EL (cell line): ENCODE data around the gene EGR1.
"Not testable (repeated sequence)": the region's sequence is repeated elsewhere in the genome, so short reads cannot be mapped to it uniquely, and the experiment has no call there.

Experiments
- DNase-seq: peaks from one replicate; pipeline ENCODE4 v3.0.0-alpha.2; 2016

EGR1 gene

GRCh38 chr5:138469540-138470321, 4.5 kb downstream of the EGR1 start:
- DNase-seq: peak; percentile 83

GRCh38 chr5:138470322-138471051, 5.2 kb downstream of the EGR1 start:
- no peak for DNase-seq

DNA sequence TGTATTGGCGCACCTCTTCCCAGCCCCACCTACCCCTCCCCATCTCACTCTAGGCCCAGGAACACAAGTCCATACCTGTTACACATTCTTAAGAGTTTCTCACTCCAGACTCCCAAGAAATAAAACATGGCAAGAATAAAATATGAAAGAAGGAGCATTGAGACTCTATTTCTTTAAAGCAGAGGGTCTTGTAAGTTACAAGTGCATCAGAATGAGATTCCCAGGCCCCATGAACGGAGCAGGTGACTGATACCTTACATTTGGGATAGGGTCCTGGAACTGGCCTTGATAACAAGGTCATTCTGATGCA, 5.7 kb downstream of the EGR1 start:
- no peak for DNase-seq

GRCh38 chr5:138472353-138472752, 7.1 kb downstream of the EGR1 start:
- DNase-seq: no peak

GRCh38 chr5:138473151-138473550, 7.9 kb downstream of the EGR1 start:
- not testable (repeated sequence) for DNase-seq

GRCh38 chr5:138476918-138477317, 11.6 kb downstream of the EGR1 start:
- no peak for DNase-seq

GRCh38 chr5:138482638-138483037, 17.4 kb downstream of the EGR1 start:
- no peak for DNase-seq

DNA sequence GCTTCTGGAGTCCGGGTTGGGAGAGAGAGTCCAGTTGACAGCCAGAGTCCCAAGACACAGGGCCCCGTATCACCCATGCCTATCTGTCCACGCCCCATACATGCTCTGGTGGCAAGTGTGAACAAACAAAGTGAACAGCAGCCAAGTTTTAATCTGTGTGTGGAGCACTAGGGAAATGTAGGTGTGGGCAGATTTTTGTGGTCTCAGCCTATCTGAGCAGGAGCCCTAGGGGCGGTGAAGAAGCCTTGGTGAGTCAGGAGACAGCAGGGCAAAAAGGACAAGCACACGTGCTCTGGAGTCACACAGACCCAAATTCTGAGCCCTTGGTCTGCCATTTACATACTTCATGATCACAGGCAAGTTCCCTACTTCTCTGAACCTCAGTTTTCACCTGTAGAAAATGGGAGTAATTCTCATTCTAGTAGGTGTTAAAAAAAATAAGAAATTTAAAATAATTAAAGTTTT, 23.2 kb downstream of the EGR1 start:
- peak; percentile 76 for DNase-seq

- DNase-seq: no peak
These were observed 24.4 kb downstream of the EGR1 start for GRCh38 chr5:138489683-138490061.

DNA sequence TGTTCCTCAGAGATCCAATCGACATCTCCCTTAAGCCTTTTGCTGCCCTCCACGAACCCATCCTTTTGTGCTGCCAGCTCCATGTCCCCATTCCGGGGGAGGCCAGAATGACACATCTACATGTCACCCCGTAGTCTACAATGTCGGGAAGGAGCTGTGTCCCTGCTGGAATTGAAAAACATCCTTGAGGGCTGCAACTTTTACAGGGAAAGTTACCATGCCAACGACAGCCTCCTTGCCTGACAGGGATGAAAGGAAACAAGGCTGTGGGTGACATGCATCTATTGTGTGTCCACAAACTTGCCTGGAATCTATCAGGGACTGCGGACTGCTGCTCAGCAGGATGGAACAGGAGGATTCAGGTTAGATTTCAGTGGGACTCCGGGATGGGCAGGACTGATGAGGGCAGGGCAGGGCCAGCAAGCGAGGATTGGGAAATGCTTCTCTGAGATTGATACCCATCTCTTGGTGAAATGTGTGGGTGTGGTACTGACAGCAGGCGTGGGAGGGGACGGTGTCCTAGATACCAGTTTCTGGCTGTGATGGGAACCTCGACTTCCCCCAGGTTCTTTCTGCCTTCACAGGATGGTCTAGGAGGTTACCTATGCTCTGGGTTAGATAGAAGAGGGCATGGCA, 25.5 kb downstream of the EGR1 start:
- no peak for DNase-seq

- DNase-seq: no peak
These were observed 26.0 kb downstream of the EGR1 start for GRCh38 chr5:138491284-138491648.

DNA sequence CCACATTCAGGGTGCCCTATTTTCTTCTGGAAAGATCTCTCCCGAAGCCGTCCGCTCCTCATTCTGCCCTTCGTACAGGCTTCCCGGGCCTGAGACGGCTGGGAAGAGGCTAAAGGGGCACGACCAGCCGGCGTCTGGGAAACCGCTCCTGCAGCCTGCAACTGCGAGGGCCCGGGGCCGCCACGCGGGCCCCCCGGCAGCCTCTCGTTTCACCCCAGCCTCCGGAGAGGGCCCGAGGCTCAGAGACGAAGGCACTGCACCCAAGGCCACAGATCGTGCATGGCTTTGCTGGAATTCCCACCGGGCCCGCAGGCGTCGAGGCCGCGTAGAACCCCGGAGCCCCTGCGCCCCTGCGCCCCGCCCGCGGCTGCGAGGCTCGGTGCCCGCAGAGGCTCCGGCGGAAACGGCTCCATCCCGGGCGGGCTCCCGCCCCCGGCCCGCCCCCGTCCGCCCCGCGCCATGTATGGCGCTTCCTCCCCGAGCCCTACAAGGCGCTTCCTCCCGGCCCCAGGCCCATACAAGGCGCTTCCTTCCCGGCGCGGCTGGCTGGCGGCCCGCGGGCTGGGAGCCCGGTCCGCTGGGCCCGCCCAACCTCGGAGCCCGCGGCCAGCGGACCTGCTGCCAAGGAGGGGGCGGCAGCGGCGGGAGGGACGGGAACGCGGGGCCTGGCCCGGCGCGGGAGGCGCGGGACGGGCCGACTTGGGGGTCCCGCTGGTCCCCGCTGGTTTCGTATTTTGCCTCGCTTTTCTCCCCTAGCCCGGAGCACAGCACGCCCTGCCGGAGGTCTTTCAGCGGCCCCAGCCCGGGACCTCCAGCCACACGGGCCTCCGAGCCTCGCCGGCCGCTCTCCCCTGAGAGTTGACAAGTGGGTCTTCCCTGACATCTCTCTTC, 26.6 kb downstream of the EGR1 start:
- DNase-seq: peak; percentile 92

DNA sequence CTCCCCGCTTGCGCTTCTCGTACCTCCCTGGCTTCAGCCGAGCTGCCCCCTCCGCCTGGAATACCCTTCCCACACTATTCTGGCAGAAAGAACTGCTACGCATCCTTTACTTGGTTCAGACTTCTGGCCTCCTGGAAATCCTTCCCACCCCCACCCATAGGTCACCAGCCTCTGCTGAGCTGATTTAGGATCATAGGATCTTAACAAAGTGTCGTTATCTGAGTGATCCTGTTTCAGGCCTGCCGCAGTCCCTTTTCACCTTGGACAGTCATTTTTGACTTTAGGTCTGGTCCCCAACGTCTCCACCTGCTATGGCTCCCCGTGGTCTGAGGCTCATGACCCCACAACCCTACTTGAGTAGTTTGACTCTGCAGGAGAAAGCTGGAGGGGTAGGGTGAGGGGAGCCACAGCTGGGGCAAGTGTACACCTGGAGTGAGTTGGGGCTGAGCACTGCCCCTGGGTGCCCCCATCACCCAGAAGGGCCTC, 27.3 kb downstream of the EGR1 start:
- no peak for DNase-seq

GRCh38 chr5:138495351-138495750, 30.1 kb downstream of the EGR1 start:
- no peak for DNase-seq

GRCh38 chr5:138498376-138498775, 33.1 kb downstream of the EGR1 start:
- no peak for DNase-seq

DNA sequence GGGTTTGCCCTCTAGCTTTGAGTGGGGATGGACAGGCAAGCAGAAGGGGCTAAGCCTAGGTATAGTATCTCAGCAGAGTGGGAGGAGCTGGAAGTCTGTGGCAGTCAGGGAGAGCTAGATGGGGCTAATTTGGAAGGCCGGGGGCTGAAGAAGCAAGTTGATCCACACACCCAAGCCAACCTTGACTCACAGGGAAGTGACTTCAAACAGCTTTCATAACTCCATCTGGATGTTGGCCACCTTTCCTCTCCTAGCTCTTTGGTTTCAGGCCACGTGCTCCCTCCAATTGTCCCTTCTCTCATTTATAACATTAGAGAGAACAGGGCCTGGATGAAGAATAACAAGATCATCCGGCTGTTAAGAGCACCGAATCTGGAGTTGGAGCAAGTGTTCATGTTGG, 36.8 kb downstream of the EGR1 start:
- no peak for DNase-seq

- no peak for DNase-seq
These were observed 37.2 kb downstream of the EGR1 start for GRCh38 chr5:138502521-138502920.

DNA sequence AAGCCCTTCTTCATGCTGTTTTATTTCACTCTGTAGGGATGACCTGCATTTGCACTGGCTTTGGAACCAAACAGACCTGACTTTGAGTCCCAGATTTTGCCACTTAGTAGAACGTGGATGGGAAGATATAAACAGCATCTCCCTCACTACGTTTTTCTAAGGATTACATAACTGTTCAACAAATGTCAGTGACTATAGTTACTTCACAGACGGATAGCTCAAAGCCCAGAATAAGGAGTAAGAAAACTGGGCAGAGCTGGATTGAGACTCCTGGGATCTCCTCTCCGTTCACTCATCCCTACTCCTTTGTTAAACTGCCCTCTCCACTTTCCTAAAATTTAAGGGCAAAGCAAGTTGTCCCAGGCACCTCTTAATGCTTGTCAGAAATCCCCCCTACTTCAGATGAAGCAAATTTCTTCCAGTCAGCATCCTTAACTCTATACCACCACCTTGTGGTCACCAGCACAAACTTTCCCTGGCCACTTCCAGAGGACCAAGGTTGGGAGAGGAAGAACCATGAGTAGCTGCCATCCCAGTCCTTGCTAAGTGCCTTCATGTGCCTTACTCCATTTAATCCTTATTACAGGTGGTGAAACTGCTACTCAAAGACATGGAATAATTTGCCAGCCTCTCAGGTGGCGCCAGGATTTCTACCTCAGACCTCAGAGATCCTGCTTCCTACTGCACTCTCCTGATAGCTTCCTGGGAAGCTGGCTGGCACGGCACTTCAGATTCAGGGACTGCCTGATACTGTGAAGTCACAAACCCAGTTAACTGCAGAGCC, 38.4 kb downstream of the EGR1 start:
- DNase-seq: peak; percentile 66

GRCh38 chr5:138504799-138505198, 39.5 kb downstream of the EGR1 start:
- DNase-seq: no peak

GRCh38 chr5:138506370-138507306, 41.4 kb downstream of the EGR1 start:
- no peak for DNase-seq

DNA sequence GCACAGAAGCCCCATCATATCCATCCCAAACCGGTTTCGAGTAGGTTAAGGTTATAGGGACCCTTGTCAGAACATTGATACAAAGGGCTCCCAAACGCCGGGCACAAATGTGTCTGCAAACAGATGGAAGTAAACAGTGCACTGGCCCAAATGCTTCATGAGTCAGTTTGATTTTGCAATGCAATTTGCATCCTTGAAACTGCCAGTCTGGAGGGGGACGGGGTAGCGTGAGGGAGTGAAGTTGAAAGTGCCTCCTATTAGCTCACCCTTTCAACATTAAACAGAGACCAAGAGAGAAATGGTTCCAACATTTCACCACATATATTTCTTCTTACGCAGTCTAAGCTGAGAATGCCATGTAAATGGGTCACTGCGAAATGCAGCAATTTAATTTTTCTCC, 42.2 kb downstream of the EGR1 start:
- DNase-seq: peak; percentile 34
